SK-N-SH treated with all-trans-retinoic acid at 6 μM for 48 hours (cell line): ENCODE results near the gene C12orf75.
"Not testable (repeated sequence)": the region's sequence is repeated elsewhere in the genome, so short reads cannot be mapped to it uniquely, and the experiment has no call there.

Source experiments
- CSDC2 ChIP-seq: fragments of 250-450 bp; sonication (Bioruptor Pico); IDR thresholded peaks from 2 replicates; pipeline ENCODE4 v1.5.0; 2020; ENCODE audit warnings: mild to moderate bottlenecking, moderate library complexity
- ESRRG ChIP-seq: fragments of 250-450 bp; sonication (Bioruptor Pico); IDR thresholded peaks from 2 replicates; pipeline ENCODE4 v1.6.1; 2021; ENCODE audit warnings: mild to moderate bottlenecking
- GLIS3 ChIP-seq: fragments of 250-450 bp; sonication (Bioruptor Pico); IDR thresholded peaks from 2 replicates; pipeline ENCODE4 v1.5.0; 2020; ENCODE audit warnings: mild to moderate bottlenecking, moderate library complexity
- ISL1 ChIP-seq: fragments of 250-450 bp; sonication (Bioruptor Pico); IDR thresholded peaks from 2 replicates; pipeline ENCODE4 v2.1.2; 2022; ENCODE audit warnings: mild to moderate bottlenecking, moderate library complexity
- OSR1 ChIP-seq: fragments of 250-450 bp; sonication (Bioruptor Pico); IDR thresholded peaks from 2 replicates; pipeline ENCODE4 v1.8.0; 2022; ENCODE audit warnings: moderate library complexity, mild to moderate bottlenecking, inconsistent platforms
- PPARA ChIP-seq: fragments of 250-450 bp; sonication (Bioruptor Pico); IDR thresholded peaks from 2 replicates; pipeline ENCODE4 v1.5.0; 2020; ENCODE audit warnings: mild to moderate bottlenecking, borderline replicate concordance
- RARB ChIP-seq: fragments of 250-450 bp; sonication (Bioruptor Pico); IDR thresholded peaks from 2 replicates; pipeline ENCODE4 v1.8.0; 2021; ENCODE audit warnings: mild to moderate bottlenecking, moderate library complexity
- SNAI2 ChIP-seq: fragments of 250-450 bp; sonication (Bioruptor Pico); IDR thresholded peaks from 2 replicates; pipeline ENCODE4 v1.5.0; 2020; ENCODE audit warnings: mild to moderate bottlenecking, moderate library complexity
- TCF4 ChIP-seq: fragments of 250-450 bp; sonication (Bioruptor Pico); IDR thresholded peaks from 2 replicates; pipeline ENCODE4 v1.8.0; 2021; ENCODE audit warnings: mild to moderate bottlenecking, moderate library complexity, borderline replicate concordance
- ZFP3 ChIP-seq: fragments of 250-450 bp; sonication (Bioruptor Pico); IDR thresholded peaks from 2 replicates; pipeline ENCODE4 v1.5.0; 2020; ENCODE audit warnings: mild to moderate bottlenecking, moderate library complexity
- ZFP30 ChIP-seq: fragments of 450-650 bp; formaldehyde crosslinking; IDR thresholded peaks from 2 replicates; pipeline ENCODE4 v1.5.0; 2022; ENCODE audit warnings: mild to moderate bottlenecking, moderate library complexity
- ZNF70 ChIP-seq: fragments of 450-650 bp; formaldehyde crosslinking; IDR thresholded peaks from 2 replicates; pipeline ENCODE4 v1.5.0; 2020; ENCODE audit warnings: mild to moderate bottlenecking, moderate library complexity
- ZNF8 ChIP-seq: fragments of 450-650 bp; formaldehyde crosslinking; IDR thresholded peaks from 2 replicates; pipeline ENCODE4 v1.5.0; 2020; ENCODE audit warnings: mild to moderate bottlenecking, moderate library complexity
- TF ChIP-seq, protein P1 (sequence below): fragments of 250-450 bp; sonication (Bioruptor Pico); IDR thresholded peaks from 2 replicates; pipeline ENCODE4 v1.5.1; 2021; ENCODE audit warnings: mild to moderate bottlenecking, moderate library complexity

DNA sequence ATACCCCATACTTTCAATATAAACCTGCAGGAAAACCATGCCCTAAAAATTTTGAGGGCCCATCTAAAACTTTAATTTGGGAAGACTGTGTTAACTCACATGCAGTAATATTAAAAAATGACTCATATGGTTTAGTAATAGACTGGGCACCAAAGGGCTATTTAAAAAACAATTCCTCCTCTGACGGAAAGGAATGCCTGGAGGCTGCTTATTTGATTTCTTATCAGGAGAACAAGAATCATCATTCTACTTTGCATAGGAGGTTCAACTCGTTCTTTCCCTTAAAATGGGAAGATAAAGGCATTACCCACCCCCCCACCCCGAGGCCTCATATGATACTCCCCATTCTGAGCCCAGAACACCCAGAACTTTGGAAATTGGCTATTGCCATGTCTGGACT lies 18.6 kb upstream of the C12orf75 start:
- not testable (repeated sequence) for TF ChIP-seq GLIS3 (CRISPR knock-in tag); TCF4; PPARA (CRISPR knock-in tag); OSR1 (CRISPR knock-in tag); ZNF70; ZNF8; RARB (CRISPR knock-in tag); ZFP3 (CRISPR knock-in tag); ESRRG; SNAI2 (CRISPR knock-in tag); ZFP30 (CRISPR knock-in tag); CSDC2 (CRISPR knock-in tag)
- peak; percentile 49; the same call in 1 of the 2 replicates for TF ChIP-seq ISL1
- TF ChIP-seq, protein P1, sequence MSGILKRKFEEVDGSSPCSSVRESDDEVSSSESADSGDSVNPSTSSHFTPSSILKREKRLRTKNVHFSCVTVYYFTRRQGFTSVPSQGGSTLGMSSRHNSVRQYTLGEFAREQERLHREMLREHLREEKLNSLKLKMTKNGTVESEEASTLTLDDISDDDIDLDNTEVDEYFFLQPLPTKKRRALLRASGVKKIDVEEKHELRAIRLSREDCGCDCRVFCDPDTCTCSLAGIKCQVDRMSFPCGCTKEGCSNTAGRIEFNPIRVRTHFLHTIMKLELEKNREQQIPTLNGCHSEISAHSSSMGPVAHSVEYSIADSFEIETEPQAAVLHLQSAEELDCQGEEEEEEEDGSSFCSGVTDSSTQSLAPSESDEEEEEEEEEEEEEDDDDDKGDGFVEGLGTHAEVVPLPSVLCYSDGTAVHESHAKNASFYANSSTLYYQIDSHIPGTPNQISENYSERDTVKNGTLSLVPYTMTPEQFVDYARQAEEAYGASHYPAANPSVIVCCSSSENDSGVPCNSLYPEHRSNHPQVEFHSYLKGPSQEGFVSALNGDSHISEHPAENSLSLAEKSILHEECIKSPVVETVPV: not testable (repeated sequence)
